HCT116 (cell line): ENCODE measurements around the gene RIC8B. TPM values are rescaled to one million over a fixed set of nuclear protein-coding genes. Genes with fewer than 3 reads are reported as not detected.

ENCODE experiments used
- ATAC-seq: fragments of 200-7000 bp; cut with Tn5 transposase; 2 replicates; pipeline ENCODE4 v1.9.1; 2020; ENCODE audit warnings: mild to moderate bottlenecking, moderate library complexity
- BruUV-seq: library from RNA; stranded (reverse); fragments of 400-500 nt; replicated peaks from 2 replicates; lab custom pipeline; 2021; lab: Mats Ljungman, UMichigan
- CTCF ChIA-PET: fragments of 300-600 bp; sonication (Branson Sonifier 250); formaldehyde crosslinking; loops from one replicate; lab custom pipeline; 2021; ENCODE audit warnings: antibody characterized with exemption; lab: Charles Lee
- POLR2A ChIA-PET: fragments of 300-600, 350-600 bp; sonication (Branson Sonifier 250); formaldehyde crosslinking; loops from one replicate; lab custom pipeline; 2021; ENCODE audit warnings: antibody characterized with exemption; lab: Charles Lee
- RAD21 ChIA-PET, 2 experiments: fragments of 300-600 bp; sonication (Branson Sonifier 250); formaldehyde crosslinking; loops; one replicate each; lab custom pipeline; 2023; ENCODE audit warnings: low total read pairs in 2 of 2; ENCODE audit not compliant: uncharacterized antibody in 2 of 2, unreplicated experiment in 2 of 2, low non-redundant PET in 1 of 2; lab: Charles Lee
- DNase-seq: peaks from one replicate; pipeline ENCODE4 v3.0.0-alpha.2; 2010; ENCODE audit warnings: low read depth, low spot score
- H2AFZ ChIP-seq: fragments of 200-600 bp; shearing (Covaris generic), sonication (generic); 2 replicates; pipeline ENCODE4 v1.6.1; 2017; ENCODE audit warnings: low read depth, mixed run types, mixed read lengths, antibody characterized with exemption, low read length; ENCODE audit not compliant: poor library complexity, severe bottlenecking
- H3K27ac ChIP-seq: 2 replicates; pipeline ENCODE4 v1.5.1; 2012; ENCODE audit warnings: low read depth, low read length
- H3K27me3 ChIP-seq: fragments of 200-600 bp; sonication (generic); 2 replicates; pipeline ENCODE4 v1.6.1; 2016; ENCODE audit warnings: mixed run types, low read length, mixed read lengths; ENCODE audit not compliant: insufficient read depth
- H3K36me3 ChIP-seq, 2 experiments: fragments of 200-500 bp in 1 of 2; fragments of 200-600 bp in 1 of 2; sonication (Bioruptor generic) in 1 of 2; sonication (generic) in 1 of 2; 2 replicates each; pipeline versions ENCODE4 v1.5.1 to v1.6.1; 2014 to 2016; ENCODE audit warnings: low read length in 2 of 2, inconsistent platforms in 1 of 2, mixed read lengths in 1 of 2, mixed run types in 1 of 2; ENCODE audit not compliant: insufficient read depth in 2 of 2, control insufficient read depth in 1 of 2
- H3K4me1 ChIP-seq, 2 experiments: fragments of 200-600 bp in 1 of 2; sonication (generic) in 1 of 2; 2 replicates each; pipeline versions ENCODE4 v1.5.1 to v1.6.1; 2012 to 2017; ENCODE audit warnings: low read length in 2 of 2, inconsistent platforms in 1 of 2, mild to moderate bottlenecking in 1 of 2, mixed read lengths in 1 of 2, mixed run types in 1 of 2, moderate library complexity in 1 of 2; ENCODE audit not compliant: insufficient read depth in 2 of 2, control insufficient read depth in 1 of 2
- H3K4me2 ChIP-seq: fragments of 200-600 bp; sonication (generic); 2 replicates; pipeline ENCODE4 v1.6.1; 2017; ENCODE audit warnings: mixed run types, low read length, mixed read lengths
- H3K4me3 ChIP-seq, 2 experiments: fragments of 200-600 bp in 1 of 2; sonication (generic) in 1 of 2; replicated peaks in 1 of 2; 2 replicates each; pipeline ENCODE4 v1.5.1; 2011 to 2016; ENCODE audit warnings: low read length in 2 of 2, control low read depth in 1 of 2, low read depth in 1 of 2, mild to moderate bottlenecking in 1 of 2, mixed read lengths in 1 of 2, mixed run types in 1 of 2
- H3K79me2 ChIP-seq: fragments of 200-600 bp; sonication (generic); 2 replicates; pipeline ENCODE4 v1.6.1; 2017; ENCODE audit warnings: mild to moderate bottlenecking, mixed run types, low read length, moderate library complexity, mixed read lengths; ENCODE audit not compliant: insufficient read depth
- H3K9ac ChIP-seq: fragments of 200-600 bp; sonication (generic); 2 replicates; pipeline ENCODE4 v1.6.1; 2016; ENCODE audit warnings: low read length, mixed read lengths
- H3K9me2 ChIP-seq: fragments of 200-600 bp; sonication (generic), shearing (Covaris generic); 2 replicates; pipeline ENCODE4 v1.6.1; 2017; ENCODE audit warnings: mixed run types, mild to moderate bottlenecking, moderate library complexity; ENCODE audit not compliant: insufficient read depth
- H3K9me3 ChIP-seq, 2 experiments: fragments of 200-500 bp in 1 of 2; fragments of 200-600 bp in 1 of 2; sonication (Bioruptor generic) in 1 of 2; sonication (generic) in 1 of 2; 2 replicates each; pipeline ENCODE4 v1.6.1; 2014 to 2017; ENCODE audit warnings: low read length in 2 of 2, mixed read lengths in 2 of 2, inconsistent platforms in 1 of 2, low read depth in 1 of 2, mild to moderate bottlenecking in 1 of 2, mixed run types in 1 of 2, moderate library complexity in 1 of 2; ENCODE audit not compliant: control insufficient read depth in 1 of 2, insufficient read depth in 1 of 2
- H4K20me1 ChIP-seq: fragments of 200-600 bp; sonication (generic), shearing (Covaris generic); 2 replicates; pipeline ENCODE4 v1.6.1; 2017; ENCODE audit warnings: mixed run types, mild to moderate bottlenecking, moderate library complexity; ENCODE audit not compliant: insufficient read depth
- EZH2phosphoT487 ChIP-seq: fragments of 200-600 bp; IDR thresholded peaks from 2 replicates; pipeline ENCODE4 v1.6.1; 2018; ENCODE audit warnings: antibody characterized with exemption, borderline replicate concordance
- FOSL1 ChIP-seq: IDR thresholded peaks from 2 replicates; pipeline ENCODE4 v1.6.1; 2012; ENCODE audit warnings: low read depth
- POLR2A ChIP-seq: IDR thresholded peaks from 2 replicates; pipeline ENCODE4 v1.7.0; 2011; ENCODE audit warnings: borderline replicate concordance; ENCODE audit not compliant: insufficient read depth, insufficient read length; ENCODE audit errors: extremely low read depth
- RAD21 ChIP-seq: IDR thresholded peaks from 2 replicates; pipeline ENCODE4 v1.6.1; 2012; ENCODE audit warnings: low read depth, mild to moderate bottlenecking
- ZFX ChIP-seq: fragments of 450-650 bp; IDR thresholded peaks from 2 replicates; pipeline ENCODE4 v1.6.1; 2017
- intact Hi-C: fragments of 100-400 bp; cut with micrococcal nuclease; formaldehyde crosslinking; loops from 2 replicates; pipeline ENCODE4 v1.10.0; 2022
- total RNA-seq: library from RNA; stranded (reverse); gene quantifications from one replicate; pipeline ENCODE4 v1.2.1, GENCODE V29; 2021; ENCODE audit not compliant: unreplicated experiment
- TF ChIP-seq, protein P1 (sequence below): IDR thresholded peaks from 2 replicates; pipeline ENCODE4 v1.6.1; 2012; ENCODE audit warnings: low read depth
- TF ChIP-seq, protein P2 (sequence below), 3 experiments: fragments of 200-600 bp in 1 of 3; sonication (generic) in 1 of 3; IDR thresholded peaks in 2 of 3; conservative IDR thresholded peaks in 1 of 3; 2 replicates each; pipeline ENCODE4 v1.5.1; 2012 to 2017; ENCODE audit warnings: low read depth in 2 of 3, low read length in 2 of 3, antibody characterized with exemption in 1 of 3, borderline replicate concordance in 1 of 3, control low read depth in 1 of 3, mild to moderate bottlenecking in 1 of 3, mixed read lengths in 1 of 3, mixed run types in 1 of 3, moderate library complexity in 1 of 3; ENCODE audit not compliant: insufficient read depth in 1 of 3
- TF ChIP-seq, protein P3 (sequence below): IDR thresholded peaks from 2 replicates; pipeline ENCODE4 v1.6.1; 2011; ENCODE audit warnings: mild to moderate bottlenecking, low read length, moderate library complexity; ENCODE audit not compliant: insufficient replicate concordance; ENCODE audit errors: extremely low read depth

RIC8B gene
- total RNA-seq, 1 experiment from 2014 or later: 16.7 TPM

DNA sequence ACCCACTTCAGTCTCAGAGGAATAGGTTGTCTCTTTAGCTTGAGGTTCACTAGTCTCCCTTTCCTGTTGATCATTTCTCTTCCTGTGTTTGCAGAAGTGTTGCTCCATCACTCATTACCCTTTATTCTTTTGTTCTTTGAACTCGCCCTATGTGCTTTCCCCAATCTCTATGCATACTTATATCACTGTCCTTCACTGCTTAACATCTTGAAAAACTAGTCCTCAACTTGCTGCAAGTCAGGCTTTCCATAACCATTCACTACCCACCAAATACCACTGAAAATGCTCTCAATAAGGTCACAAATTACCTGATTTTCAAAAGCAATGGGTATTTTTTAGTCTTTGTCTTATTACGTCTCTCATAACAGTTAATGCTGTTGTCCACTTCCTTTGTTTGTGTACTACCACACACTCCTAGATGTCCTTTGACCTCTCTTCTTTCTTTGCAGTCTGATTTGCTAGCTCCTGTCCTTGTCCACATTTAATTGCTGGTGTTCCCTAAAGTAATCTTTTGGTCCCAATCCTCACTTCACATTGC lies 80.8 kb downstream of the RIC8B start:
- Histone ChIP-seq H4K20me1 (no peaks in the 10 kb centered on the region), H3K27me3 (no peaks in the 10 kb centered on the region), H2AFZ (no peak overlapping the region), H3K9ac (no peak overlapping the region), H3K4me1 (no peaks in the 10 kb centered on the region), H3K27ac (no peak overlapping the region), H3K9me3 (no peaks in the 10 kb centered on the region), H3K9me2 (no peaks in the 10 kb centered on the region), H3K4me2 (no peak overlapping the region), H3K79me2 (no peaks in the 10 kb centered on the region), H3K4me3 (no peak overlapping the region)
- intact Hi-C loops: no loop called here
- no TSS peak for BruUV-seq
- no peak for DNase-seq
- ChIA-PET POLR2A (no interaction called here), CTCF (interaction anchor here (1.3 kb wide), 1 partner anchor 13 kb away, joined by 4 read pairs; no protein-coding TSS in a partner anchor)
- ATAC-seq: no peak
- TF ChIP-seq POLR2A (no peak), FOSL1 (no peak), RAD21 (no peak), EZH2phosphoT487 (no peak), ZFX (no peak)
- TF ChIP-seq, protein P1, sequence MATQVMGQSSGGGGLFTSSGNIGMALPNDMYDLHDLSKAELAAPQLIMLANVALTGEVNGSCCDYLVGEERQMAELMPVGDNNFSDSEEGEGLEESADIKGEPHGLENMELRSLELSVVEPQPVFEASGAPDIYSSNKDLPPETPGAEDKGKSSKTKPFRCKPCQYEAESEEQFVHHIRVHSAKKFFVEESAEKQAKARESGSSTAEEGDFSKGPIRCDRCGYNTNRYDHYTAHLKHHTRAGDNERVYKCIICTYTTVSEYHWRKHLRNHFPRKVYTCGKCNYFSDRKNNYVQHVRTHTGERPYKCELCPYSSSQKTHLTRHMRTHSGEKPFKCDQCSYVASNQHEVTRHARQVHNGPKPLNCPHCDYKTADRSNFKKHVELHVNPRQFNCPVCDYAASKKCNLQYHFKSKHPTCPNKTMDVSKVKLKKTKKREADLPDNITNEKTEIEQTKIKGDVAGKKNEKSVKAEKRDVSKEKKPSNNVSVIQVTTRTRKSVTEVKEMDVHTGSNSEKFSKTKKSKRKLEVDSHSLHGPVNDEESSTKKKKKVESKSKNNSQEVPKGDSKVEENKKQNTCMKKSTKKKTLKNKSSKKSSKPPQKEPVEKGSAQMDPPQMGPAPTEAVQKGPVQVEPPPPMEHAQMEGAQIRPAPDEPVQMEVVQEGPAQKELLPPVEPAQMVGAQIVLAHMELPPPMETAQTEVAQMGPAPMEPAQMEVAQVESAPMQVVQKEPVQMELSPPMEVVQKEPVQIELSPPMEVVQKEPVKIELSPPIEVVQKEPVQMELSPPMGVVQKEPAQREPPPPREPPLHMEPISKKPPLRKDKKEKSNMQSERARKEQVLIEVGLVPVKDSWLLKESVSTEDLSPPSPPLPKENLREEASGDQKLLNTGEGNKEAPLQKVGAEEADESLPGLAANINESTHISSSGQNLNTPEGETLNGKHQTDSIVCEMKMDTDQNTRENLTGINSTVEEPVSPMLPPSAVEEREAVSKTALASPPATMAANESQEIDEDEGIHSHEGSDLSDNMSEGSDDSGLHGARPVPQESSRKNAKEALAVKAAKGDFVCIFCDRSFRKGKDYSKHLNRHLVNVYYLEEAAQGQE: no peak
- TF ChIP-seq, protein P2, sequence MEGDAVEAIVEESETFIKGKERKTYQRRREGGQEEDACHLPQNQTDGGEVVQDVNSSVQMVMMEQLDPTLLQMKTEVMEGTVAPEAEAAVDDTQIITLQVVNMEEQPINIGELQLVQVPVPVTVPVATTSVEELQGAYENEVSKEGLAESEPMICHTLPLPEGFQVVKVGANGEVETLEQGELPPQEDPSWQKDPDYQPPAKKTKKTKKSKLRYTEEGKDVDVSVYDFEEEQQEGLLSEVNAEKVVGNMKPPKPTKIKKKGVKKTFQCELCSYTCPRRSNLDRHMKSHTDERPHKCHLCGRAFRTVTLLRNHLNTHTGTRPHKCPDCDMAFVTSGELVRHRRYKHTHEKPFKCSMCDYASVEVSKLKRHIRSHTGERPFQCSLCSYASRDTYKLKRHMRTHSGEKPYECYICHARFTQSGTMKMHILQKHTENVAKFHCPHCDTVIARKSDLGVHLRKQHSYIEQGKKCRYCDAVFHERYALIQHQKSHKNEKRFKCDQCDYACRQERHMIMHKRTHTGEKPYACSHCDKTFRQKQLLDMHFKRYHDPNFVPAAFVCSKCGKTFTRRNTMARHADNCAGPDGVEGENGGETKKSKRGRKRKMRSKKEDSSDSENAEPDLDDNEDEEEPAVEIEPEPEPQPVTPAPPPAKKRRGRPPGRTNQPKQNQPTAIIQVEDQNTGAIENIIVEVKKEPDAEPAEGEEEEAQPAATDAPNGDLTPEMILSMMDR (IDR thresholded peaks at IDR 0.05 in 2 of 3, conservative IDR thresholded peaks at IDR 0.05 in 1 of 3; ENCODE audit: borderline replicate concordance in 1 of 3, insufficient read depth in 1 of 3, low read depth in 2 of 3, low read length in 2 of 3): no peak
- TF ChIP-seq, protein P3, sequence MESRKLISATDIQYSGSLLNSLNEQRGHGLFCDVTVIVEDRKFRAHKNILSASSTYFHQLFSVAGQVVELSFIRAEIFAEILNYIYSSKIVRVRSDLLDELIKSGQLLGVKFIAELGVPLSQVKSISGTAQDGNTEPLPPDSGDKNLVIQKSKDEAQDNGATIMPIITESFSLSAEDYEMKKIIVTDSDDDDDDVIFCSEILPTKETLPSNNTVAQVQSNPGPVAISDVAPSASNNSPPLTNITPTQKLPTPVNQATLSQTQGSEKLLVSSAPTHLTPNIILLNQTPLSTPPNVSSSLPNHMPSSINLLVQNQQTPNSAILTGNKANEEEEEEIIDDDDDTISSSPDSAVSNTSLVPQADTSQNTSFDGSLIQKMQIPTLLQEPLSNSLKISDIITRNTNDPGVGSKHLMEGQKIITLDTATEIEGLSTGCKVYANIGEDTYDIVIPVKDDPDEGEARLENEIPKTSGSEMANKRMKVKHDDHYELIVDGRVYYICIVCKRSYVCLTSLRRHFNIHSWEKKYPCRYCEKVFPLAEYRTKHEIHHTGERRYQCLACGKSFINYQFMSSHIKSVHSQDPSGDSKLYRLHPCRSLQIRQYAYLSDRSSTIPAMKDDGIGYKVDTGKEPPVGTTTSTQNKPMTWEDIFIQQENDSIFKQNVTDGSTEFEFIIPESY: no peak
- TF ChIP-seq, all 23 proteins: peak for 0
- RAD21 ChIA-PET: no interaction called here
- H3K36me3 ChIP-seq: peaks cover 3 to 6% of the 10 kb centered on the region in 2 experiments; a peak in 1 of 4 replicates
